BJ (cell line): ENCODE measurements around the gene NHS. TPM values are rescaled to one million over a fixed set of nuclear protein-coding genes. Genes with fewer than 3 reads are reported as not detected.

ENCODE experiments used
- CTCF ChIA-PET: fragments of 350-600 bp; formaldehyde crosslinking; extraction: SDS; loops from one replicate; lab custom pipeline; 2021; ENCODE audit warnings: antibody characterized with exemption, inconsistent platforms; lab: Yijun Ruan, JAX
- POLR2A ChIA-PET: fragments of 300-600 bp; sonication (Branson Sonifier 250); formaldehyde crosslinking; extraction: SDS; loops from one replicate; lab custom pipeline; 2021; ENCODE audit warnings: antibody characterized with exemption; lab: Charles Lee
- DNase-seq: peaks from one replicate; pipeline ENCODE4 v3.0.0-alpha.2; 2011; ENCODE audit warnings: low read depth
- H3K27me3 ChIP-seq: 2 replicates; pipeline ENCODE4 v1.6.0; 2011; ENCODE audit warnings: low read length; ENCODE audit not compliant: control insufficient read depth, insufficient read depth
- H3K36me3 ChIP-seq: 2 replicates; pipeline ENCODE4 v1.5.1; 2011; ENCODE audit warnings: low read length; ENCODE audit not compliant: control insufficient read depth, insufficient read depth
- H3K4me3 ChIP-seq: 2 replicates; pipeline ENCODE4 v1.5.1; 2011; ENCODE audit warnings: low read depth, mild to moderate bottlenecking, control low read depth, low read length
- CTCF ChIP-seq: IDR thresholded peaks from 2 replicates; pipeline ENCODE4 v1.5.1; 2011; ENCODE audit warnings: low read depth, mild to moderate bottlenecking, control low read depth, inconsistent platforms, low read length, moderate library complexity; ENCODE audit not compliant: insufficient read depth
- polyA plus RNA-seq: library from polyadenylated mRNA; depleted of rRNA; stranded (reverse); fragments of >200 nt; gene quantifications from 2 replicates; pipeline ENCODE4 v1.2.3, GENCODE V29; 2011

Gene NHS
- polyA plus RNA-seq, 1 experiment, result 2.2 TPM

- H3K36me3 ChIP-seq, result no peaks in the 10 kb centered on the region
- ChIA-PET CTCF (no interaction called here), POLR2A (no interaction called here)
- DNase-seq, result no peak
- no peak overlapping the region for H3K4me3 ChIP-seq
- no peak for TF ChIP-seq CTCF
- H3K27me3 ChIP-seq, result no peaks in the 10 kb centered on the region
Measured at GRCh38 chrX:17707731-17708130, 332.7 kb downstream of the NHS start.

- no peaks in the 10 kb centered on the region for H3K27me3 ChIP-seq
- TF ChIP-seq CTCF, result no peak
- no peak for DNase-seq
- CTCF ChIA-PET, result no interaction called here
- H3K4me3 ChIP-seq, result no peak overlapping the region
- H3K36me3 ChIP-seq, result no peaks in the 10 kb centered on the region
- POLR2A ChIA-PET, result no interaction called here
Measured at GRCh38 chrX:17710871-17711301, 335.9 kb downstream of the NHS start.

GRCh38 chrX:17713288-17713687 is 338.3 kb downstream of the NHS start:
- TF ChIP-seq CTCF, result no peak
- Histone ChIP-seq H3K27me3 (no peaks in the 10 kb centered on the region), H3K36me3 (no peaks in the 10 kb centered on the region), H3K4me3 (no peak overlapping the region)
- POLR2A ChIA-PET, result no interaction called here
- CTCF ChIA-PET, result no interaction called here
- no peak for DNase-seq

- CTCF ChIA-PET, result no interaction called here
- no peaks in the 10 kb centered on the region for H3K27me3 ChIP-seq
Measured at GRCh38 chrX:17718649-17719165, 343.7 kb downstream of the NHS start.

GRCh38 chrX:17719711-17720110 is 344.7 kb downstream of the NHS start:
- CTCF ChIA-PET, result no interaction called here
- no peak for DNase-seq
- TF ChIP-seq CTCF, result no peak
- Histone ChIP-seq H3K27me3 (no peaks in the 10 kb centered on the region), H3K4me3 (no peak overlapping the region), H3K36me3 (no peaks in the 10 kb centered on the region)
- POLR2A ChIA-PET, result no interaction called here

More at GRCh38 chrX:17718649-17719165, 343.7 kb downstream of the NHS start:
- H3K36me3 ChIP-seq, result no peaks in the 10 kb centered on the region
- no peak for TF ChIP-seq CTCF
- POLR2A ChIA-PET, result no interaction called here
- no peak for DNase-seq
- no peak overlapping the region for H3K4me3 ChIP-seq
